PC-9 (cell line): Measurements from ENCODE around the gene THADA.

Experiments used
- CTCF ChIP-seq: fragments of 200-600 bp; sonication (generic); conservative IDR thresholded peaks from 2 replicates; pipeline ENCODE4 v1.6.1; 2017; ENCODE audit warnings: mixed run types, antibody characterized with exemption, mild to moderate bottlenecking, moderate library complexity
- EZH2 ChIP-seq: fragments of 200-600 bp; sonication (generic); IDR thresholded peaks from 2 replicates; pipeline ENCODE4 v1.8.0; 2017; ENCODE audit warnings: antibody characterized with exemption, low read depth

DNA sequence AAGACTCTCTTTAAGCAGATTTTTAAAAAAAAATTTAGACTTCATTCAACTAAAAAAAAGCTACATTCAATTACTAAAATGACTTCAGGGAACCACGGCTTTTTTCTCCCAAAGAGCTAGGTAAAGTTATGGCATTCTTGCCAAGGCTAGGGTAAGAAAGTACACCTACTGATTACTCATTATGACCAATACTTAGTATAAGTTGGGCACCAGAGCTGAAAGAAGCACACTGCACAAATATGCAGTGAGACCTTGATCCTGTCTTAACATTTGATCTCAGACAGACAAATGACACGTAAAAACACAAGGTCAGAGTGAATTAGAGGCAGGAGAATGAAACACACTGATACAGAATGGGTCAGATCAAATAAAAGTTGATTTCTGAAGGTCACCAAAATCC is 88.7 kb downstream of the THADA start:
- TF ChIP-seq CTCF, result no peak
- TF ChIP-seq EZH2, result no peak
